Left lung (tissue), 10 donors: ENCODE data around the gene IGFBP6. TPM values are rescaled to one million over a fixed set of nuclear protein-coding genes. Genes with fewer than 3 reads are reported as not detected.

Source experiments
- ATAC-seq: fragments of 200-7000 bp; cut with Tn5 transposase; one replicate; pipeline ENCODE4 v1.9.1; 2020; ENCODE audit warnings: moderate library complexity
- DNase-seq, 4 donors: peaks; one replicate each; pipeline ENCODE4 v3.0.0-alpha.2; 2013 to 2020
- H3K27ac ChIP-seq, 2 donors: fragments of 200-600 bp; sonication (generic) in 1 of 2; one replicate each; pipeline versions ENCODE4 v1.5.0 to v1.8.0; 2020 to 2021
- H3K27me3 ChIP-seq, 2 donors: fragments of 200-600 bp; sonication (generic) in 1 of 2; one replicate each; pipeline versions ENCODE4 v1.5.0 to v1.8.0; 2020 to 2021
- H3K36me3 ChIP-seq, 2 donors: fragments of 200-600 bp; sonication (generic) in 1 of 2; one replicate each; pipeline versions ENCODE4 v1.5.0 to v1.8.0; 2020 to 2021
- H3K4me1 ChIP-seq, 2 donors: fragments of 200-600 bp; one replicate each; pipeline ENCODE4 v1.8.0; 2021
- H3K4me3 ChIP-seq, 2 donors: fragments of 200-600 bp; sonication (generic) in 1 of 2; one replicate each; pipeline versions ENCODE4 v1.5.0 to v1.8.0; 2020 to 2021; ENCODE audit warnings: mild to moderate bottlenecking in 1 of 2
- H3K9me3 ChIP-seq, 2 donors: fragments of 200-600 bp; sonication (generic) in 1 of 2; one replicate each; pipeline versions ENCODE4 v1.5.0 to v1.8.0; 2020 to 2021
- intact Hi-C, 2 donors: fragments of 100-400 bp; cut with DNase I; formaldehyde crosslinking; loops; one replicate each; pipeline versions ENCODE4 v1.11.2 to v1.14.2; 2022
- polyA plus RNA-seq, 6 donors: library from polyadenylated mRNA; unstranded; fragments of 120-200 nt; gene quantifications; one replicate each; pipeline ENCODE4 v1.2.1, GENCODE V29; 2013; ENCODE audit not compliant: insufficient read length in 6 of 6
- total RNA-seq, 2 donors: library from RNA; stranded (reverse); fragmentation: NEBNext Ultra II Directional; extraction: Animal tissue kit (Norgen Biotek cat#: 25700); gene quantifications; one replicate each; pipeline ENCODE4 v1.2.1, GENCODE V29; 2021
- TF ChIP-seq, protein P1 (sequence below), 2 donors: fragments of 200-600 bp; sonication (generic) in 1 of 2; IDR thresholded peaks; one replicate each; pipeline versions ENCODE4 v1.5.0 to v1.8.0; 2021; ENCODE audit warnings: antibody characterized with exemption in 2 of 2
- donor health status: DM: no; HTN: yes; CAD: no.
- donor health status: DM: no; HTN: no; CAD: no.

Gene IGFBP6
- total and polyA plus RNA-seq, 8 donors: 15.4 to 29.1 (median 22.7) TPM

DNA sequence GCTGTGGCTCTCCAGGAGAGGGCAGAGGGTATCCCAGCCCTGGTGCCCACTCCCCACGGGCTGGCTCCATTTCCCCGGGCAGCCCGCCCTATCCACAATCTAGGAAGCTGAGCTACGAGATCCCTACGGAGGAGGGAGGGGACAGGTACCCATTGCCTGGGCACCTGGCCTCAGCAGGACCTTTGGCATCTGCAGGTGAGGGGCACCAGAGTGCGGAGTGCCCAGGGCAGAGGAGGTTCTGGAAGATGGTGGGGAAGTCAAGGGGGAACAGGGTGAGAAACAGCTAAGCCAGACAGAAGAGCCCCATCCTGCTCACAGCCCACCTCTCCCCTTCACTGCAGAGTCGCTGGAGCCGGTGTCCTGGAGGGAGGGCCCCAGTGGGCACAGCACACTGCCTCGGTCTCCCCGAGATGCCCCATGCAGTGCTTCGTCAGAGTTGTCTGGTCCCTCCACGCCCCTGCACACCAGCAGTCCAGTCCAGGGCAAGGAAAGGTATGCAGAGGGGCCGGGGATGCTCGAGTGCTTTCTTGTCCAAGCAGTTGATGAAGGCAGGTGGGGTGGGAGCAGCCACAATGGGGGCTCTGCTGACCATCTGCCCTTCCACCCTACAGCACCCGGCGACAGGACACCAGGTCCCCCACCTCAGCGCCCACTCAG is 37.3 kb upstream of the IGFBP6 start:
- no peak for DNase-seq
- Histone ChIP-seq H3K27ac (peak overlapping the region; percentile 2 to 58), H3K27me3 (no peaks in the 10 kb centered on the region), H3K4me3 (no peak overlapping the region), H3K36me3 (peaks cover 5 to 83% of the 10 kb centered on the region in 2 donors), H3K4me1 (peaks cover 8 to 25% of the 10 kb centered on the region in 2 donors), H3K9me3 (no peaks in the 10 kb centered on the region)
- intact Hi-C loops: no loop called here
- no peak for ATAC-seq
- TF ChIP-seq, protein P1, sequence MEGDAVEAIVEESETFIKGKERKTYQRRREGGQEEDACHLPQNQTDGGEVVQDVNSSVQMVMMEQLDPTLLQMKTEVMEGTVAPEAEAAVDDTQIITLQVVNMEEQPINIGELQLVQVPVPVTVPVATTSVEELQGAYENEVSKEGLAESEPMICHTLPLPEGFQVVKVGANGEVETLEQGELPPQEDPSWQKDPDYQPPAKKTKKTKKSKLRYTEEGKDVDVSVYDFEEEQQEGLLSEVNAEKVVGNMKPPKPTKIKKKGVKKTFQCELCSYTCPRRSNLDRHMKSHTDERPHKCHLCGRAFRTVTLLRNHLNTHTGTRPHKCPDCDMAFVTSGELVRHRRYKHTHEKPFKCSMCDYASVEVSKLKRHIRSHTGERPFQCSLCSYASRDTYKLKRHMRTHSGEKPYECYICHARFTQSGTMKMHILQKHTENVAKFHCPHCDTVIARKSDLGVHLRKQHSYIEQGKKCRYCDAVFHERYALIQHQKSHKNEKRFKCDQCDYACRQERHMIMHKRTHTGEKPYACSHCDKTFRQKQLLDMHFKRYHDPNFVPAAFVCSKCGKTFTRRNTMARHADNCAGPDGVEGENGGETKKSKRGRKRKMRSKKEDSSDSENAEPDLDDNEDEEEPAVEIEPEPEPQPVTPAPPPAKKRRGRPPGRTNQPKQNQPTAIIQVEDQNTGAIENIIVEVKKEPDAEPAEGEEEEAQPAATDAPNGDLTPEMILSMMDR (IDR thresholded peaks at IDR 0.05): no peak

GRCh38 chr12:53060721-53061276 is 36.7 kb upstream of the IGFBP6 start:
- peaks cover 8 to 25% of the 10 kb centered on the region in 2 donors for H3K4me1 ChIP-seq
- H3K27ac ChIP-seq: peak overlapping the region; percentile 2 to 58
- no peaks in the 10 kb centered on the region for H3K27me3 ChIP-seq
- DNase-seq (peak in 1 of 4 donors; percentile 76), ATAC-seq (no peak)
- TF ChIP-seq, protein P1 (IDR thresholded peaks at IDR 0.05): no peak
- no peak overlapping the region for H3K4me3 ChIP-seq
- intact Hi-C loops: no loop called here
- peaks cover 5 to 83% of the 10 kb centered on the region in 2 donors for H3K36me3 ChIP-seq
- no peaks in the 10 kb centered on the region for H3K9me3 ChIP-seq

GRCh38 chr12:53061404-53062010 is 36.0 kb upstream of the IGFBP6 start:
- ATAC-seq: peak; percentile 67
- peak overlapping the region; percentile 28 to 58 for H3K27ac ChIP-seq
- peaks cover 8 to 33% of the 10 kb centered on the region in 2 donors for H3K4me1 ChIP-seq

DNA sequence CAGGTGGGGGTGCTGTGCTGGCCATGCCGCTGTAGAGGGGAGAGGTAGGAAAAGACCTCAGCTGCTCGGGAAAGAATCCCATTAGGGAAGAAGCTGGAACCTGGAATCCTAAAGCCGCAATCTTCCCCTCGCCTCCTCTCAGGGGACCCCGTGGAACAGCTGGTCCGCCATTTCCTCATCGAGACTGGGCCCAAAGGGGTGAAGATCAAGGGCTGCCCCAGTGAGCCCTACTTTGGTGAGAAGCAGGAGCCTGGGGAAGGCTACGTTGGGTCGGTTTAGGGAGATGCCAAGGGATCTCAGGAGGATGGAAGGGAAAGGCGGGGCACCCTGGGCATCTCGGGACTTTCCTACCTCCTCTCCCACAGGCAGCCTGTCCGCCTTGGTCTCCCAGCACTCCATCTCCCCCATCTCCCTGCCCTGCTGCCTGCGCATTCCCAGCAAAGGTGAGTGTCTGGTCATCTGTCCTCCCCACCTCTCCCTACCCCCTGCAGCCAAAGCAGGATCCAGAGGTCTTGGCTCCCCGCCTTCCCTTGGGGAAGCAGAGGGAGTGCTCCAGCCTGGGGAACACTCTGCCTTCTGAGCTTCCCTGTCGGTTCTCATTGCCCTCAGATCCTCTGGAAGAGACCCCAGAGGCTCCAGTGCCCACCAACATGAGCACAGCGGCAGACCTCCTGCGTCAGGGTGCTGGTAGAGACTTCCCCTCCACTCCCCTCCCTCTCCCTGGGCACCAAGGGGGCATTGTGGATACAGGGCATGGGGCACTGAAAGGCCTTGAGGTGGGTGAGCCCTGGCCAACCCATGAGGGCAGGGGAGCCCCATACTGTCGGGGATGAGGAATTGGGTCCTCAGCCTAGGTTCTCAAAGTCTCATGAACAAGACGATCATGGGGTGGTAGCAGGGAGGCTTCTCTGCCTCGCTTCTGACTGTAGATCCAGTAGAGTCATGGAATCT is 35.2 kb upstream of the IGFBP6 start:
- H3K4me3 ChIP-seq: no peak overlapping the region
- TF ChIP-seq, protein P1 (IDR thresholded peaks at IDR 0.05): no peak
- H3K27ac ChIP-seq: peak overlapping the region; percentile 28 to 58
- no peaks in the 10 kb centered on the region for H3K27me3 ChIP-seq
- H3K4me1 ChIP-seq: peaks cover 8 to 36% of the 10 kb centered on the region in 2 donors
- peaks cover 5 to 85% of the 10 kb centered on the region in 2 donors for H3K36me3 ChIP-seq
- ATAC-seq (no peak), DNase-seq (peak in 2 of 4 donors; percentile 31 to 37)
- intact Hi-C loops: no loop called here
- no peaks in the 10 kb centered on the region for H3K9me3 ChIP-seq

More at GRCh38 chr12:53061404-53062010, 36.0 kb upstream of the IGFBP6 start:
- TF ChIP-seq, protein P1 (IDR thresholded peaks at IDR 0.05): no peak
- peaks cover 5 to 85% of the 10 kb centered on the region in 2 donors for H3K36me3 ChIP-seq
- peak in 3 of 4 donors; percentile 72 to 82 (median 80) for DNase-seq
- intact Hi-C loops: no loop called here
- H3K27me3 ChIP-seq: no peaks in the 10 kb centered on the region
- H3K4me3 ChIP-seq: no peak overlapping the region
- H3K9me3 ChIP-seq: no peaks in the 10 kb centered on the region
